ENCODE measurements around the gene DNM3.

DNA sequence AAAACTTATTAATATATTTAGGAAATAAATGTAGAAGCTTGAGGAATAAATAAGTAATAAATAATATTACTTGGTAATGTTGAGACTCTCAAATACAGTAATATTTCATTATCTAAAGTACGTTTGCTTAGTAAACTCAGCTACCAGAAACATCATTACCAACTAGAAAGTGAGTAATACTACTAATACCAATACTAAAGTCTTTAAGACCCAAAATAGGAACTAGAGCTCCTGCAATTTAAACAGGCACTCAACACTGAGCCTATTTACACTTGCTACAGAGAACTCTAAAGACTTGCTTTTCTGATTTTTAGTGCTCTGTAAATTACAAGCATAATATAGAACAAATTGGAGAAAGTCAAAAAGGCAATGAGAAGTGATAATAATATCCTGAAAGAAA is 565.7 kb downstream of the DNM3 start:
- TF ChIP-seq, protein P1, sequence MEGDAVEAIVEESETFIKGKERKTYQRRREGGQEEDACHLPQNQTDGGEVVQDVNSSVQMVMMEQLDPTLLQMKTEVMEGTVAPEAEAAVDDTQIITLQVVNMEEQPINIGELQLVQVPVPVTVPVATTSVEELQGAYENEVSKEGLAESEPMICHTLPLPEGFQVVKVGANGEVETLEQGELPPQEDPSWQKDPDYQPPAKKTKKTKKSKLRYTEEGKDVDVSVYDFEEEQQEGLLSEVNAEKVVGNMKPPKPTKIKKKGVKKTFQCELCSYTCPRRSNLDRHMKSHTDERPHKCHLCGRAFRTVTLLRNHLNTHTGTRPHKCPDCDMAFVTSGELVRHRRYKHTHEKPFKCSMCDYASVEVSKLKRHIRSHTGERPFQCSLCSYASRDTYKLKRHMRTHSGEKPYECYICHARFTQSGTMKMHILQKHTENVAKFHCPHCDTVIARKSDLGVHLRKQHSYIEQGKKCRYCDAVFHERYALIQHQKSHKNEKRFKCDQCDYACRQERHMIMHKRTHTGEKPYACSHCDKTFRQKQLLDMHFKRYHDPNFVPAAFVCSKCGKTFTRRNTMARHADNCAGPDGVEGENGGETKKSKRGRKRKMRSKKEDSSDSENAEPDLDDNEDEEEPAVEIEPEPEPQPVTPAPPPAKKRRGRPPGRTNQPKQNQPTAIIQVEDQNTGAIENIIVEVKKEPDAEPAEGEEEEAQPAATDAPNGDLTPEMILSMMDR (IDR thresholded peaks at IDR 0.05; ENCODE audit: extremely low read depth in 1 of 2, insufficient read depth in 1 of 2, low read depth in 1 of 2, low read length in 2 of 2): no peak
- TF ChIP-seq POLR2AphosphoS5 (IDR thresholded peaks at IDR 0.05; ENCODE audit: insufficient read depth, low read depth, low read length): no peak
- TF ChIP-seq EZH2 (IDR thresholded peaks at IDR 0.05; ENCODE audit: borderline replicate concordance, low read depth, low read length, severe bottlenecking): no peak
- TF ChIP-seq POLR2A (IDR thresholded peaks at IDR 0.05; ENCODE audit: low read depth, low read length): no peak
- no peak for TF ChIP-seq JUN (IDR thresholded peaks at IDR 0.05; ENCODE audit: borderline replicate concordance, insufficient read depth, insufficient read length, low read depth)
- no peak for TF ChIP-seq GATA2 (IDR thresholded peaks at IDR 0.05; ENCODE audit: insufficient read depth, insufficient read length, low read depth, low read length)
- TF ChIP-seq FOS (IDR thresholded peaks at IDR 0.05; ENCODE audit: borderline replicate concordance, insufficient read depth, low read length): no peak
- TF ChIP-seq MYC (IDR thresholded peaks at IDR 0.05; ENCODE audit: low read depth, low read length): no peak
- TF ChIP-seq MAX (IDR thresholded peaks at IDR 0.05; ENCODE audit: insufficient read depth, insufficient read length): no peak
